ENCODE measurements around the gene KCND3. TPM values are rescaled to one million over a fixed set of nuclear protein-coding genes. Genes with fewer than 3 reads are reported as not detected.

KCND3 gene
- total RNA-seq, 1 experiment from 2014 or later, result not detected

DNA sequence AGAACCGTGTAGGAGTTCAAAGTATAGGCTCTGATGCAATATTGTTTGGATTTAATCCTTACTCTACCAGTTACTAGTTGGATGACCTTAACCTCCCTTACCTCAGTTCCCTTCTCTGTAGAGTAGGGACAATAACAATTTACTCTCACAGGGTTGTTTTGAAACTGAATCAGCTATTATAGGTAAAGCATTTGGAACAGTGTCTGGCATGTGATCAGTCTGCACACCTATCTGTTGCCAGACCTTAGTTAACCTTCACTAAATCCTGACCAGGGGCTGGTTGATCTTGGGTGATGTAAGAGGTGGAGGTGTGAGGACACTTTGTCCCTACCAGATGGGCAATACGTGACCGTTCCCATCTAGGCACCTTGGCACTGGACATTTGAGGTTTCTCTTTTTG is 126.9 kb downstream of the KCND3 start:
- Histone ChIP-seq H3K27me3 (ENCODE audit: insufficient read depth, low read depth) (peaks cover 64% of the 10 kb centered on the region), H3K9me2 (ENCODE audit: insufficient read depth) (no peaks in the 10 kb centered on the region), H3F3A (ENCODE audit: insufficient read depth, low read depth) (no peaks in the 10 kb centered on the region), H3K27ac (no peak overlapping the region), H3K4me3 (no peak overlapping the region), H4K20me1 (ENCODE audit: insufficient read depth) (no peaks in the 10 kb centered on the region), H3K79me2 (ENCODE audit: low read depth) (no peaks in the 10 kb centered on the region), H2AFZ (no peak overlapping the region), H3K36me3 (ENCODE audit: low read depth) (no peaks in the 10 kb centered on the region), H3K4me1 (replicated peaks; ENCODE audit: insufficient read depth) (no peaks in the 10 kb centered on the region), H3K9me3 (ENCODE audit: insufficient read depth, low read depth) (no peaks in the 10 kb centered on the region), H3K4me2 (no peak overlapping the region)
- DNase-seq, result no peak
- TF ChIP-seq, protein P1, sequence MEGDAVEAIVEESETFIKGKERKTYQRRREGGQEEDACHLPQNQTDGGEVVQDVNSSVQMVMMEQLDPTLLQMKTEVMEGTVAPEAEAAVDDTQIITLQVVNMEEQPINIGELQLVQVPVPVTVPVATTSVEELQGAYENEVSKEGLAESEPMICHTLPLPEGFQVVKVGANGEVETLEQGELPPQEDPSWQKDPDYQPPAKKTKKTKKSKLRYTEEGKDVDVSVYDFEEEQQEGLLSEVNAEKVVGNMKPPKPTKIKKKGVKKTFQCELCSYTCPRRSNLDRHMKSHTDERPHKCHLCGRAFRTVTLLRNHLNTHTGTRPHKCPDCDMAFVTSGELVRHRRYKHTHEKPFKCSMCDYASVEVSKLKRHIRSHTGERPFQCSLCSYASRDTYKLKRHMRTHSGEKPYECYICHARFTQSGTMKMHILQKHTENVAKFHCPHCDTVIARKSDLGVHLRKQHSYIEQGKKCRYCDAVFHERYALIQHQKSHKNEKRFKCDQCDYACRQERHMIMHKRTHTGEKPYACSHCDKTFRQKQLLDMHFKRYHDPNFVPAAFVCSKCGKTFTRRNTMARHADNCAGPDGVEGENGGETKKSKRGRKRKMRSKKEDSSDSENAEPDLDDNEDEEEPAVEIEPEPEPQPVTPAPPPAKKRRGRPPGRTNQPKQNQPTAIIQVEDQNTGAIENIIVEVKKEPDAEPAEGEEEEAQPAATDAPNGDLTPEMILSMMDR (conservative IDR thresholded peaks at IDR 0.05), result no peak
- no peak for TF ChIP-seq EZH2 (IDR thresholded peaks at IDR 0.05; ENCODE audit: low read depth)
- intact Hi-C loops (cut with micrococcal nuclease; ENCODE audit: unreplicated experiment), result no loop called here
- BruUV-seq (replicated peaks), result no TSS peak
- CTCF ChIA-PET, result no interaction called here
- POLR2A ChIA-PET (ENCODE audit: unreplicated experiment), result no interaction called here

DNA sequence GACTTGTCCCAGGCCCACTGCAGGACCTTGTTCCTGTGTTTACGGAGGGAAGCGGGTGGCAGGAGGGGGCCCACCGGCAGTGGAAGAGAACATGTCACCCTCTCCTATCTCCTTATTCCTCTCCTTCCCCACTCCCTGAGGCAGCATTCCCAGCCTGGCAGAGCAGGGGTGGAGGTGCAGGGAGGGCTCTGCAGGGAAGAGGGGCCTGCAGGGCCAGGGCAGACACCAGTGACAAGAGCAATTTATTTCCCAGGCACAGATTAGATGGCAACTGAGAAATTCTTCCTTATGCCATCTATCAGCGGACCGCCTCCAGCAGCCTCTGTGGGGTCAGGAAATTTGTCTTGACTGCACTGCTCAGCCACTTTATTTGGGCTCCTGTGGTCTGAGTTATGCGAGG is 127.9 kb downstream of the KCND3 start:
- ChIA-PET CTCF (no interaction called here), POLR2A (ENCODE audit: unreplicated experiment) (no interaction called here)
- intact Hi-C loops (cut with micrococcal nuclease; ENCODE audit: unreplicated experiment), result no loop called here
- BruUV-seq (replicated peaks), result no TSS peak
- TF ChIP-seq, protein P1 (conservative IDR thresholded peaks at IDR 0.05), result no peak
- no peak for TF ChIP-seq EZH2 (IDR thresholded peaks at IDR 0.05; ENCODE audit: low read depth)
- H3K79me2 ChIP-seq (ENCODE audit: low read depth), result no peaks in the 10 kb centered on the region
- no peaks in the 10 kb centered on the region for H3K4me1 ChIP-seq (replicated peaks; ENCODE audit: insufficient read depth)
- no peak overlapping the region for H3K4me2 ChIP-seq
- no peaks in the 10 kb centered on the region for H4K20me1 ChIP-seq (ENCODE audit: insufficient read depth)
- no peaks in the 10 kb centered on the region for H3K9me2 ChIP-seq (ENCODE audit: insufficient read depth)
- H3K4me3 ChIP-seq, result no peak overlapping the region
- no peak for DNase-seq
- no peaks in the 10 kb centered on the region for H3K9me3 ChIP-seq (ENCODE audit: insufficient read depth, low read depth)
- H3K27me3 ChIP-seq (ENCODE audit: insufficient read depth, low read depth), result peaks cover 67% of the 10 kb centered on the region
- H3F3A ChIP-seq (ENCODE audit: insufficient read depth, low read depth), result no peaks in the 10 kb centered on the region
- H3K36me3 ChIP-seq (ENCODE audit: low read depth), result no peaks in the 10 kb centered on the region
- H2AFZ ChIP-seq, result no peak overlapping the region
- H3K27ac ChIP-seq, result no peak overlapping the region

DNA sequence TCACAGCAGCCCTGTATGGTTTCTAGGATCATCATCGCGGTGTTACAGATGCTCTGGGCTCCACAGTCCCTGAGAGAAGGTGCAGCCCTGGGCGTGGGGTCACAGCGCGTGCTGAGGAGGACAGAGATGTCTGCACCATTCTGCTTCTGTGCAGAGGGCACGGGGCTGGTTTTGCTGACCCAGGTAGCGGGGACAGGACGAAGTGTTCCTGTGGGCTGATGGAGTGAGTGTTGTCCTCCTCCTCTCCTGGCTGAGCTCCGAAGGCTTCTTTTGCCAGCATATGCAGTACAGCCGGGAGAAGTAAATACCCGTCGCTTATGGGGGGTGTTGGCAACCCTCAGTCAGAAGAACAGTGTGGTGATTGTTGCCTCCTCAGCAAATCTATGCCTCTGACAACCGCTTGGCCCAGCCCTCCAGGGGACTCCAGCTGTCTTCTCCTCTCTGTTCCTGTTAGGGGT is 132.2 kb downstream of the KCND3 start:
- no peak overlapping the region for H3K4me2 ChIP-seq
- H3K9me2 ChIP-seq (ENCODE audit: insufficient read depth), result no peaks in the 10 kb centered on the region
- POLR2A ChIA-PET (ENCODE audit: unreplicated experiment), result no interaction called here
- no peak for DNase-seq
- no peaks in the 10 kb centered on the region for H3K4me1 ChIP-seq (replicated peaks; ENCODE audit: insufficient read depth)
- no peaks in the 10 kb centered on the region for H4K20me1 ChIP-seq (ENCODE audit: insufficient read depth)
- no peaks in the 10 kb centered on the region for H3F3A ChIP-seq (ENCODE audit: insufficient read depth, low read depth)
- no peaks in the 10 kb centered on the region for H3K36me3 ChIP-seq (ENCODE audit: low read depth)
- no peak for TF ChIP-seq EZH2 (IDR thresholded peaks at IDR 0.05; ENCODE audit: low read depth)
- TF ChIP-seq, protein P1 (conservative IDR thresholded peaks at IDR 0.05), result no peak
- no peaks in the 10 kb centered on the region for H3K79me2 ChIP-seq (ENCODE audit: low read depth)
- H3K27me3 ChIP-seq (ENCODE audit: insufficient read depth, low read depth), result peaks cover 100% of the 10 kb centered on the region
- no peak overlapping the region for H2AFZ ChIP-seq
- H3K27ac ChIP-seq, result no peak overlapping the region
- intact Hi-C loops (cut with micrococcal nuclease; ENCODE audit: unreplicated experiment), result no loop called here
- CTCF ChIA-PET, result no interaction called here
- BruUV-seq (replicated peaks), result no TSS peak
- no peaks in the 10 kb centered on the region for H3K9me3 ChIP-seq (ENCODE audit: insufficient read depth, low read depth)
- H3K4me3 ChIP-seq, result no peak overlapping the region

Measured in PC-9 (cell line).